ENCODE data around the gene NRAS.

NRAS gene

DNA sequence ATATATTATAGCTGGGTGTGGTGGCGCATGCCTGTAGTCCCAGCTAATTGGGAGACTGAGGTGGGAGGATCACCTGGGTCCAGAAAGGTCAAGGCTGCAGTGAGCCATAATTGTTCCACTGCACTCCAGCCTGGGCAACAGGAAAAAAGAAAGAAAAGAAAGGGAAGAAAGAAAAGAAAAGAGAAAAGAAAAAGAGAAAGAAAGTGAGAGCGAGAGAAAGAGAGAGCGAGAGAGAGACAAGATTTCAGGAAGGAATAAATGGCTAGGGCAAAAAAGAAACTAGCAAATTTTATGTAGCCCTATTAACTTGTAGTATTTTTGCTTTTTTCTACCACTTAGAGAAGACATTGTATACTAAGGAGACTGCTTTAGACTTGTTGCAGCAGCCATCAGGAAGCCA lies 6.2 kb downstream of the NRAS start:
- Mint-ChIP-seq H3K36me3 (peaks cover 13% of the 10 kb centered on the region), H3K27me3 (no peaks in the 10 kb centered on the region), H3K4me3 (no peak overlapping the region), H3K4me1 (ENCODE audit: low read depth) (peaks cover 14% of the 10 kb centered on the region), H3K9me3 (ENCODE audit: low read depth) (no peaks in the 10 kb centered on the region), H3K27ac (peak overlapping the region; percentile 78)

DNA sequence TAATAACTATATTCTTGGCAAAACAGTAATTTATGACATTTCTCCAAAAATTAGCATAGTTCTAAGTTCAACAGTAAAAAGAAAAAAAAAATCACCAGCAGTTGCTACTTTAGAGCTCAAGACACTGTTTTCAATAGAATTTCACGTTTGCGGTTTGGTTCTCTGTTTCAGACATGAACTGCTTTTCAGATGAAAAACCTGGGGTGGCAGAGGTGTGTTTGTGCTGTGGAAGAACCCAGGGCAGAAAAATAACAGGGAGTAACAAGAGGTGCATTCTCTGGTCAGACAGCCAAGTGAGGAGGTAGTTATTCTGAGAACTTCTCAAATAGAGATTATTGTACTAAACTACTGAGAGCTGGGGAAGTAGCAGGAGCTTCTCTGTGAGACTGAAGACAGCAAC lies 9.0 kb downstream of the NRAS start:
- Mint-ChIP-seq H3K27me3 (no peaks in the 10 kb centered on the region), H3K27ac (peak overlapping the region; percentile 64), H3K36me3 (peaks cover 8% of the 10 kb centered on the region), H3K4me1 (ENCODE audit: low read depth) (no peaks in the 10 kb centered on the region), H3K4me3 (no peak overlapping the region), H3K9me3 (ENCODE audit: low read depth) (no peaks in the 10 kb centered on the region)

DNA sequence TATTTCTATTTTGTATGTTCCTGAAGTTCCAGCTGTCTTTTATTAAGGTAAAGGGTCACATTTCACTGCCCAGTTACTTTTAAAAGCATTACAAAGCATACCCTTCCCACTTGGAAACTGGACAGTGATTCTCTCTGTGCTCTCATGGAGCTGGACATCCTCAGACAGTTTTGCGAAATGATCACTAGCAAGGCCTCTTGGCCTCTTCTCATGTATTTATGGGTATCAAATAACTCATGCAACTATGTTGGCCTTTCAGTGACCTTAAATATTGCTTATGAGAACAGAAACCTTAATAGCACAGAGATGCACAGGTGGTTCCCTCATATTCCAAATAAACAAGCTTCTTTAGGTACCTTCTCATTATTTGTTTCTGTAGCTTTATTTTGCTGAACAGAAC lies 13.3 kb downstream of the NRAS start:
- Mint-ChIP-seq H3K27ac (no peak overlapping the region), H3K27me3 (no peaks in the 10 kb centered on the region), H3K4me1 (ENCODE audit: low read depth) (no peaks in the 10 kb centered on the region), H3K4me3 (no peak overlapping the region), H3K36me3 (peaks cover 8% of the 10 kb centered on the region), H3K9me3 (ENCODE audit: low read depth) (no peaks in the 10 kb centered on the region)

DNA sequence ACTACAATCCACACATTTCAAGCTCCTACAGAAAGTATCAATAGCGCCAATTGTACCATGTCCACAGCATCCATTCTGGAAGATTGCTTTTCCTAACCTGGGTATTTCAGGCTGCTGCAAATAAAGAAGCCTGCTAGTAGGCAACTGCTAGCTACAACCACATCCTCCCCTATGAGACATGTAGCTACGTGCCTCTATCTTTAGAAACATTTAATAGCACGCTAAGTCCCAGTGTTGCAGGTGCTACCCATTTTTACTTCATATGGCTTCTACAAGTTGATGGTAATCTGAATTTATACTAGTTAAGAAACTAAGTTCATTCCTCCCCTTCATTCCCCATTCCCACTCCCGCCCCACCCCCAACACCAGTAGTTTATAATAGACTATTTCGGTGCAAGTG lies 13.8 kb downstream of the NRAS start:
- H3K27me3 Mint-ChIP-seq: no peaks in the 10 kb centered on the region
- peaks cover 8% of the 10 kb centered on the region for H3K36me3 Mint-ChIP-seq
- no peaks in the 10 kb centered on the region for H3K4me1 Mint-ChIP-seq (ENCODE audit: low read depth)
- no peak overlapping the region for H3K4me3 Mint-ChIP-seq
- H3K9me3 Mint-ChIP-seq (ENCODE audit: low read depth): no peaks in the 10 kb centered on the region
- no peak overlapping the region for H3K27ac Mint-ChIP-seq

DNA sequence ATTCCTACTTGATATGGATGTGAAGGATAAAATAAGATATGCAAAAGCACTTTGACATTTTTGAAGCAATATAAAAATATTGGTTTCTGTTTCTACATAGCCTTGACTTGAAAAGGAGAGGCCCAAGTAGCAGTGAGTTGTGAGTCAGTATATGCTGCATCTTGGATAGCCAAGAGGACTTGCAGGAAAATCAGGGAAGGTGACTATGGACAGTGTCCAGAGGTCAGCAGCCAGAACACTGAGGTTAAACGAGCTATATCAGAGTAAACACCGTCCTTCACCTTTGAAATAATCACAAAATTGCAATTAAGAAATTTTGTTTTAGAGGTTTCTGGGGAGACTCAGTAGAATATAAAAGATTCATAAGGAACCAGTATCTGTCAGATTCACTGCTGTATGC lies 14.6 kb downstream of the NRAS start:
- Mint-ChIP-seq H3K4me1 (ENCODE audit: low read depth) (no peaks in the 10 kb centered on the region), H3K9me3 (ENCODE audit: low read depth) (no peaks in the 10 kb centered on the region), H3K27ac (no peak overlapping the region)

DNA sequence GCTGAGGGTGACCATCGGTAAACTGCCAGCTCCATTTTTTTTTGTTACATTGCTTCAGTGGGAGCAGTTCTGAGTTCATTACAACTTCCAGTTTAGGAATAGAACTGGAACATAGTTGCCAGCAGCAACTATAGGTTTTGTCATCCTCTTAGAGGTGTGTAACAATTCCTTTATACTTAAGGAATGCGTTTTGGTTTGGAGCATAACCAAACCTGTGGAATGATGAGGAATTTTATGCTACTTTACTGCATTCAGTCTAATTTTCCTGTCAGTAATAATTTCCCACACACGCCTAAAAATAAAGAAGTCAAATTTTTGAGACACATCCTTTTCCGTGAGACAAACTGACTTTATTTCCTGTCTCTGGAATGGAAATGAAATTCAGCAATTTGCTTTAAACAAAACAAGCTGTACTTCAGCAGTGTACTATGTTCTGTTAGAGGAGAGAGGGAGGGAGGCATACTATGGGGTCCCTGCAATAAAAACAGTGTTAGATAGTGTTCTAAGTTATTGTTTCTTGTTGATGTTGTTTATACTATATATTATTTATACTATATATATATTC lies 16.5 kb downstream of the NRAS start:
- Mint-ChIP-seq H3K9me3 (ENCODE audit: low read depth) (no peaks in the 10 kb centered on the region), H3K27me3 (peaks cover 9% of the 10 kb centered on the region), H3K36me3 (no peaks in the 10 kb centered on the region), H3K27ac (no peak overlapping the region), H3K4me3 (no peak overlapping the region), H3K4me1 (ENCODE audit: low read depth) (no peaks in the 10 kb centered on the region)

More for the DNA sequence above, 14.6 kb downstream of the NRAS start:
- peaks cover 2% of the 10 kb centered on the region for H3K36me3 Mint-ChIP-seq
- H3K4me3 Mint-ChIP-seq: no peak overlapping the region
- peaks cover 2% of the 10 kb centered on the region for H3K27me3 Mint-ChIP-seq

DNA sequence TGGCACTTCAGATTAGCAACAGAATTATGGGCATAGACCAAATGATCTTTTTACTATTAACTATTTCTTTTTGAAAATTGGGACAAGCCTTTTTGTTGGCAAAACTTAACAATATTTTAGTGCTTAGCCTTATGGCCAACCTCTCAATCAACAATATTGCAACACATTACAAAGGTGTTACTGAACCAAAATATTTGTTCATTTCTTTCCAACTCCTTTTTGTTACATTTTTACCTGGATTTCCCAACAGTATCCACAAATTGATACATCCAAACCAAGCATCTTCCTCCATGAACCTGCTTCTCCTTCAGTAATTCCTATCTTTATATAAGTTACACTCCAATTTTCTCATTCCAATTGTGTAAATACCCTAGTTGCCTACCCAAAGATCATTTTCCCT lies 19.8 kb downstream of the NRAS start:
- Mint-ChIP-seq H3K4me1 (ENCODE audit: low read depth) (no peaks in the 10 kb centered on the region), H3K27ac (no peak overlapping the region), H3K27me3 (peaks cover 12% of the 10 kb centered on the region), H3K36me3 (no peaks in the 10 kb centered on the region), H3K4me3 (no peak overlapping the region), H3K9me3 (ENCODE audit: low read depth) (no peaks in the 10 kb centered on the region)

DNA sequence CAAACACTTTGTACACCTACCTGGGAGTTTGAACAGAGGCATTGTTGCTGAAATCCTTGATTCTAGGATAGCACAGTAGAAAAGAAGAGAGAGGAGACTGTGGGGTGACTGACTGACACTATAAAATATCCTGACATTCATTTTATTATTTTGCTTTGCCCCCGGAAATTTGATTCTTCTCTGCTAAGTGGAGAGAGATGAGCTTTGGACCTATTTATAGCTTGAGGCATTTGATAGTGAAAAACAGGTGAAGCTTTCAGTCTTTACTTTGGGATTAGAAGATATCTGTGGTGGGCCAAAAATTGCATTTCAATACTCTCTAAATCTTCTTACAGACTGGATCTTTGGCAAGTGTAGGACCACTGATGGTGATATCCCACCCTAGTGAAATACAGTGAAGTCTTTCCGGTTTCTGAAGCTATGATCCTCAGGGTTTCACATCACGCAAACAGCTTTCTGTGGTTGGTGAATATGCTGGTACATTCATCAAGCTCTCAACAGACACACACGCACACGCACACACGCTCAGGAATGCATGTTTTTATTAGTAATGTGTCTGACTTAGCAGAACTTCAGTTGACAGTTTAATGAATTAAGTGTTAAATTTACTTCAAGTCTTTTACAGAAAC lies 21.0 kb downstream of the NRAS start, which contains the start of gene AMPD1:
Gene AMPD1 (minus strand): TSS at position 117 of the 629 bp plus-strand sequence. CDS start 75 bp downstream, at position 42.
- no peak within 1 kb of the TSS for H3K27ac Mint-ChIP-seq
- H3K4me3 Mint-ChIP-seq: no peak within 1 kb of the TSS
- no peaks in the 10 kb centered on the region for H3K36me3 Mint-ChIP-seq
- peaks cover 13% of the 10 kb centered on the region for H3K27me3 Mint-ChIP-seq
- no peaks in the 10 kb centered on the region for H3K9me3 Mint-ChIP-seq (ENCODE audit: low read depth)
- H3K4me1 Mint-ChIP-seq (ENCODE audit: low read depth): no peaks in the 10 kb centered on the region

DNA sequence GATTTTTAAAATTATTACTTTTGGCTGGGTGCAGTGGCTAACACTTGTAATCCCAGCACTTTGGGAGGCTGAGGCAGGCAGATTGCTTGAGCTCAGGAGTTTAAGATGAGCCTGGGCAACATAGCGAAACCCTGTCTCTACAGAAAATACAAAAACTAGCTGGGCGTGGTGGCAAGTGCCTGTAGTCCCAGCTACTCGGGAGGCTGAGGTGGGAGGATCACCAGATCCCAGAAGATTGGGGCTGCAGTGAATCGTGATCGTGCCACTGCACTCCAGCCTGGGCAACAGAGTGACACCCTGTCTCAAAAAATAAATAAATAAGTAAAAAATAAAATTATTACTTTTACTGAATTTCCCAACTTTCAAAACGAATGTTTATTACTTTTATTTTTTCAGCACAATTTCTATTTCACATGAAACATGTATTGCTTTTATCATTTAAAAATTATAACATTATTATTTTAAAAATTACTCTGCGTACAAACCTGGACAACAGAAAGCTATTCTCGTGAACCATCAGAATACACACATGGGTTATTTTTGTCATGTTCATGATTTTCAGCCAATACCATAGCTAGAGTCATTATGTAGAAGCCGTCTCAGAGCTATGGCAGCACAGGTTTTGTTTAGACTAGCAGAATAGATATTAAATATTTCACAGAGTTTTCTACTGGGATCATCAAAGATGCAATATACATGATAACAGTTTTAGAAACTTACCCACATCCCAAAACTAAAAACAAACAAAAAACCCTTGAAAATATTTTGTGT lies 21.8 kb downstream of the NRAS start:
- Mint-ChIP-seq H3K27me3 (peaks cover 16% of the 10 kb centered on the region), H3K9me3 (ENCODE audit: low read depth) (no peaks in the 10 kb centered on the region), H3K36me3 (no peaks in the 10 kb centered on the region), H3K4me3 (no peak overlapping the region), H3K4me1 (ENCODE audit: low read depth) (no peaks in the 10 kb centered on the region), H3K27ac (no peak overlapping the region)

DNA sequence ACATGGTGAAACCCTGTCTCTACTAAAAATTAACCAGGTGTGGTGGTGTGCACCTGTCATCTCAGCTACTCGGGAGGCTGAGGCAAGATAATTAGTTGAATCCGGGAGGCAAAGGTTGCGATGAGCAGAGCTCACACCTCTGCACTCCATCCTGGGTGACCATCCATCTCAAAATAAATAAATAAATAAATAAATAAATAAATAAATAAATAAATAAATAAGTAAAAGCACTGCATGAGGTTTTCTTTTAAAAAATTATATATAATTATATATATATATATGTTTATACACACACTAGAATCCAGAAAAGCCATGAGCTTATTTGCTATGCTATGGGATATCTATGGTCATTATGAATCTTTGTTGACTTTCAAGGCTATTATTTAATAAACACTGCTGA lies 23.6 kb downstream of the NRAS start:
- Mint-ChIP-seq H3K4me1 (ENCODE audit: low read depth) (no peaks in the 10 kb centered on the region), H3K4me3 (no peak overlapping the region), H3K27me3 (peaks cover 25% of the 10 kb centered on the region), H3K27ac (no peak overlapping the region), H3K36me3 (no peaks in the 10 kb centered on the region), H3K9me3 (ENCODE audit: low read depth) (no peaks in the 10 kb centered on the region)

DNA sequence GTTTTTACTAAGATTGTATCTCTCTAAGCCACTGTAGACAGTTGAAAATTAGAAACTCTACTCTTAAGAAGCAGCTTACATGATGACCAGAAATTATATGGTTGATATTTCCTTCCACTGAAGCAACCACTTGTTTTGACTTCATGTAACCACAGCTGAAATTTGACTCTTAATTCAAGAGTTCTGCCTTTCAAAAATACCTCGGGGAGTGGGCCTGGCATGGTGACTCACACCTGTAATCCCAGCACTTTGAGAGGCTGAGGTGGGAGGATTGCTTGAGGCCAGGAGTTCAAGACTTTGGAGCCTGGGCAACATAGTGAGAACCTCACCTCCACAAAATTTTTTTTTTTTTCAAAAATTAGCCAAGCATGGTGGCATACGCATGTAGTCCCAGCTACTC lies 25.5 kb downstream of the NRAS start:
- Mint-ChIP-seq H3K36me3 (no peaks in the 10 kb centered on the region), H3K4me1 (ENCODE audit: low read depth) (no peaks in the 10 kb centered on the region), H3K9me3 (ENCODE audit: low read depth) (no peaks in the 10 kb centered on the region), H3K4me3 (no peak overlapping the region), H3K27me3 (peaks cover 26% of the 10 kb centered on the region), H3K27ac (no peak overlapping the region)

DNA sequence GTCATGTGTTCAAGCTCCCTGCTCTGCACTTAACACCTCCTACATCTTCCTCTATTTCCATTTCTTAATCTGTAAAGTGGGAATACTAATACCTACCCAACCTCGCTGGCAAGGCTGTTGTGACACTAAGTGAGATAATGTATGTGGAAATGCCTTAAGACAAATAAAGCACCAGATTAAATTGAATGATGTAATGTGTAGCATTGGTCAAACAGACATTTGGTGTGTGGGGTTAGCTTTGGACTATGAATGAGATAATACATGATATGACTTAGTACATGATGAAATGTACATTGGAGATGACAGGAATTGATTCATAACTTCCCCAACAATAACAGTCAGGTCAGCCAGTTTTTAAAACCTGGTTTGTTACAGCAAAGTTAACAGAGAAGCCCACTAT lies 26.4 kb downstream of the NRAS start:
- H3K27me3 Mint-ChIP-seq: peaks cover 20% of the 10 kb centered on the region
- H3K4me3 Mint-ChIP-seq: no peak overlapping the region
- H3K9me3 Mint-ChIP-seq (ENCODE audit: low read depth): no peaks in the 10 kb centered on the region
- no peaks in the 10 kb centered on the region for H3K4me1 Mint-ChIP-seq (ENCODE audit: low read depth)
- H3K36me3 Mint-ChIP-seq: no peaks in the 10 kb centered on the region
- no peak overlapping the region for H3K27ac Mint-ChIP-seq

DNA sequence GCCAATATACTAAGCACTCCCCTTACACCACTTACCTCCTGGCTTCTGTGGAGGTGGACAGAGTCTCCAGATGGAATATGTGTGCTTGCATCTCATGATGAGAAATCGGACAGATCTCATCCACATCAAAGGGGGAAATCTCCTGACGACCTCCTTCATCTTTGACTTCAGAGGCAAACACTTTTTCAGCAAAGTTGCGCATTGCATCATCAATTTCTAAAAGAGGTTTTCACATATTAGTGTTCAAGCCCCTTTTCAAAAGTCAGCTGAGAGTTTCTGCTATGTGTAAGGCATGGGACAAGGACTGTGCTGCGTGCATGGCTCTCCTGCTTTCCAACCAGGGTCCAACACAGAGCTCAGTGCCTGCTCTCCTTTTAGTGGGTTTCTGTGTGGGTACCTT lies 28.0 kb downstream of the NRAS start:
- no peak overlapping the region for H3K27ac Mint-ChIP-seq
- H3K27me3 Mint-ChIP-seq: peaks cover 22% of the 10 kb centered on the region
- H3K36me3 Mint-ChIP-seq: no peaks in the 10 kb centered on the region
- no peaks in the 10 kb centered on the region for H3K9me3 Mint-ChIP-seq (ENCODE audit: low read depth)
- no peak overlapping the region for H3K4me3 Mint-ChIP-seq
- no peaks in the 10 kb centered on the region for H3K4me1 Mint-ChIP-seq (ENCODE audit: low read depth)

DNA sequence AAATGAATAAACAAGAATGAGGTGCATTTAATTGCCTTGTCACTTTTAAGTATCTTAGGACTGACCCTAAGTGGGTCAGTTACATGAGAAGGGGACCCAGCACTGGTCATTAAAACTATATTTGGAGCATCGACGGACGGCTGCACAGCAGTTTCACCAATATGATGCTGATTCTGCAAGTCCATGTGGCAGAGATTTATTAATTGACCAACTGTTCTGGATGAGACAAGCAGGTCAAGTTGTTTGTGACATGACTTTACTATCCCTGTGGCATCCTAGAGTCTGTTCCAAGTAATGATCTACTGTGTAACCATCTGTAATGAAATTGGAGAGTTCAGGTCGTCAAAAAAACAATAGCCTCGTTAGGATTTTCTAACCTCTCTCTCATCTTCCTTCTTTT lies 30.7 kb downstream of the NRAS start:
- Mint-ChIP-seq H3K9me3 (ENCODE audit: low read depth) (no peaks in the 10 kb centered on the region), H3K27me3 (peaks cover 21% of the 10 kb centered on the region), H3K4me1 (ENCODE audit: low read depth) (no peaks in the 10 kb centered on the region), H3K27ac (no peak overlapping the region), H3K4me3 (no peak overlapping the region), H3K36me3 (no peaks in the 10 kb centered on the region)

DNA sequence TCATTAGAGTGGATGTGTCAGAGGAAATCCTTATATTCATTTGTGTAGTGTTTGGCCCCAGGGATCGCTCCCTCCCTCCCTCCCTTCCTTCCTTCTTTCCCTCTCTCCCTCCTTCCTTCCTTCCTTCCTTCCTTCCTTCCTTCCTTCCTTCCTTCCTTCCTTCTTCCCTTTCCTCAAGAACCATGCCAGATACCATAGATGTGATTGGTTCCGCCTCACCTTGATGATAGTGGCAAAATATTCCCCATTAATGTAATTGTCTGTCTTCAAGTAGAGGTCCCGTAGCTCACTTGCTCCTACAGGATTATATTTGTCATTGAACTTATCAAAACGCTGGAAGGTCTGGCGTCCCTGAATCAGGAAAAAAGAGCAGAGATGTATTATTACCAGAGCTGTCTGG lies 38.9 kb downstream of the NRAS start:
- H3K27me3 Mint-ChIP-seq: peaks cover 12% of the 10 kb centered on the region
- H3K4me3 Mint-ChIP-seq: no peak overlapping the region
- no peaks in the 10 kb centered on the region for H3K36me3 Mint-ChIP-seq
- no peaks in the 10 kb centered on the region for H3K9me3 Mint-ChIP-seq (ENCODE audit: low read depth)
- H3K27ac Mint-ChIP-seq: no peak overlapping the region
- H3K4me1 Mint-ChIP-seq (ENCODE audit: low read depth): no peaks in the 10 kb centered on the region

Data from activated naive CD8-positive, alpha-beta T cell (primary cell).